Mesothelial cell of epicardium (in vitro differentiated cells): ENCODE data around the gene SPA17. TPM values are rescaled to one million over a fixed set of nuclear protein-coding genes. Genes with fewer than 3 reads are reported as not detected.

ENCODE experiments used
- DNase-seq, 2 experiments: peaks; one replicate each; pipeline ENCODE4 v3.0.0; 2021; ENCODE audit warnings: low spot score in 2 of 2; ENCODE audit not compliant: unreplicated experiment in 2 of 2
- H3K27ac Mint-ChIP-seq: 2 replicates; pipeline ENCODE4 v1.8.0; 2021; ENCODE audit warnings: mixed read lengths
- H3K27me3 Mint-ChIP-seq: 2 replicates; pipeline ENCODE4 v1.8.0; 2021; ENCODE audit warnings: low read depth, mixed read lengths
- H3K36me3 Mint-ChIP-seq: 2 replicates; pipeline ENCODE4 v1.8.0; 2021; ENCODE audit warnings: mixed read lengths
- H3K4me1 Mint-ChIP-seq: 2 replicates; pipeline ENCODE4 v1.8.0; 2021; ENCODE audit warnings: mixed read lengths
- H3K4me3 Mint-ChIP-seq: 2 replicates; pipeline ENCODE4 v1.8.0; 2021; ENCODE audit warnings: mild to moderate bottlenecking, moderate library complexity, mixed read lengths
- H3K9me3 Mint-ChIP-seq: 2 replicates; pipeline ENCODE4 v1.8.0; 2021; ENCODE audit warnings: mixed read lengths
- CTCF ChIP-seq: fragments of 200-600 bp; sonication (generic); IDR thresholded peaks from one replicate; pipeline ENCODE4 v1.5.0; 2021; ENCODE audit warnings: antibody characterized with exemption; ENCODE audit not compliant: unreplicated experiment
- total RNA-seq: library from RNA; stranded (reverse); gene quantifications from 3 replicates; pipeline ENCODE4 v1.2.1, GENCODE V29; 2021

SPA17 gene
- total RNA-seq, 1 donor from 2014 or later, result 5.5 TPM

- no peak overlapping the region for H3K4me3 Mint-ChIP-seq
- peaks cover 24% of the 10 kb centered on the region for H3K36me3 Mint-ChIP-seq
- no peaks in the 10 kb centered on the region for H3K27me3 Mint-ChIP-seq
- peaks cover under 1% of the 10 kb centered on the region for H3K9me3 Mint-ChIP-seq
- no peak for TF ChIP-seq CTCF
- no peak overlapping the region for H3K27ac Mint-ChIP-seq
- no peaks in the 10 kb centered on the region for H3K4me1 Mint-ChIP-seq
- no peak for DNase-seq
Measured at GRCh38 chr11:124635932-124636331, 37.8 kb upstream of the SPA17 start.

GRCh38 chr11:124638500-124638899 is 35.2 kb upstream of the SPA17 start:
- Mint-ChIP-seq H3K27ac (no peak overlapping the region), H3K36me3 (peaks cover 9% of the 10 kb centered on the region), H3K9me3 (peaks cover 3% of the 10 kb centered on the region)

GRCh38 chr11:124639186-124639585 is 34.5 kb upstream of the SPA17 start:
- Mint-ChIP-seq H3K36me3 (peaks cover 6% of the 10 kb centered on the region), H3K4me1 (peaks cover 2% of the 10 kb centered on the region), H3K9me3 (peaks cover 3% of the 10 kb centered on the region), H3K27ac (no peak overlapping the region), H3K4me3 (no peak overlapping the region), H3K27me3 (no peaks in the 10 kb centered on the region)
- no peak for TF ChIP-seq CTCF
- DNase-seq, result no peak

More at GRCh38 chr11:124638500-124638899, 35.2 kb upstream of the SPA17 start:
- H3K27me3 Mint-ChIP-seq, result no peaks in the 10 kb centered on the region
- H3K4me1 Mint-ChIP-seq, result no peaks in the 10 kb centered on the region
- H3K4me3 Mint-ChIP-seq, result no peak overlapping the region
- TF ChIP-seq CTCF, result no peak
- DNase-seq, result no peak

- Mint-ChIP-seq H3K9me3 (peaks cover 3% of the 10 kb centered on the region), H3K27me3 (no peaks in the 10 kb centered on the region), H3K4me3 (no peak overlapping the region), H3K4me1 (peaks cover 5% of the 10 kb centered on the region), H3K27ac (no peak overlapping the region), H3K36me3 (peaks cover 2% of the 10 kb centered on the region)
- no peak for DNase-seq
- TF ChIP-seq CTCF, result no peak
Measured at GRCh38 chr11:124640666-124641065, 33.0 kb upstream of the SPA17 start.

- no peak for DNase-seq
- peaks cover 2% of the 10 kb centered on the region for H3K36me3 Mint-ChIP-seq
Measured at GRCh38 chr11:124642628-124643027, 31.1 kb upstream of the SPA17 start.

More at GRCh38 chr11:124642628-124643027, 31.1 kb upstream of the SPA17 start:
- no peaks in the 10 kb centered on the region for H3K27me3 Mint-ChIP-seq
- H3K27ac Mint-ChIP-seq, result no peak overlapping the region
- H3K9me3 Mint-ChIP-seq, result peaks cover 3% of the 10 kb centered on the region
- no peak for TF ChIP-seq CTCF
- H3K4me1 Mint-ChIP-seq, result peaks cover 5% of the 10 kb centered on the region
- H3K4me3 Mint-ChIP-seq, result no peak overlapping the region
